Progenitor cell of endocrine pancreas (in vitro differentiated cells): Measurements from ENCODE around the gene NOP16. TPM values are rescaled to one million over a fixed set of nuclear protein-coding genes. Genes with fewer than 3 reads are reported as not detected.

Experiments used
- DNase-seq: peaks from one replicate; pipeline ENCODE4 v3.0.0; 2021; ENCODE audit warnings: low spot score; ENCODE audit not compliant: unreplicated experiment
- H3K27ac Mint-ChIP-seq: 2 replicates; pipeline ENCODE4 v1.8.0; 2021; ENCODE audit warnings: mild to moderate bottlenecking, moderate library complexity, mixed read lengths
- H3K27me3 Mint-ChIP-seq: 2 replicates; pipeline ENCODE4 v1.8.0; 2021; ENCODE audit warnings: mixed read lengths
- H3K36me3 Mint-ChIP-seq: 2 replicates; pipeline ENCODE4 v1.8.0; 2022; ENCODE audit warnings: mixed read lengths; ENCODE audit not compliant: insufficient read depth
- H3K4me1 Mint-ChIP-seq: 2 replicates; pipeline ENCODE4 v1.8.0; 2021; ENCODE audit warnings: low read depth, mixed read lengths
- H3K4me3 Mint-ChIP-seq: 2 replicates; pipeline ENCODE4 v1.8.0; 2021; ENCODE audit warnings: low read depth, mild to moderate bottlenecking, moderate library complexity, mixed read lengths
- H3K9me3 Mint-ChIP-seq: 2 replicates; pipeline ENCODE4 v1.8.0; 2021; ENCODE audit warnings: low read depth, mixed read lengths
- total RNA-seq: library from RNA; stranded (reverse); gene quantifications from 2 replicates; pipeline ENCODE4 v1.2.1, GENCODE V29; 2021
- TF ChIP-seq, protein P1 (sequence below): fragments of 200-600 bp; sonication (generic); IDR thresholded peaks from one replicate; pipeline ENCODE4 v1.5.0; 2021; ENCODE audit warnings: antibody characterized with exemption, mild to moderate bottlenecking; ENCODE audit not compliant: unreplicated experiment

Gene NOP16
- total RNA-seq, 1 donor from 2014 or later, result 21.9 TPM

- no peak for DNase-seq
- TF ChIP-seq, protein P1, sequence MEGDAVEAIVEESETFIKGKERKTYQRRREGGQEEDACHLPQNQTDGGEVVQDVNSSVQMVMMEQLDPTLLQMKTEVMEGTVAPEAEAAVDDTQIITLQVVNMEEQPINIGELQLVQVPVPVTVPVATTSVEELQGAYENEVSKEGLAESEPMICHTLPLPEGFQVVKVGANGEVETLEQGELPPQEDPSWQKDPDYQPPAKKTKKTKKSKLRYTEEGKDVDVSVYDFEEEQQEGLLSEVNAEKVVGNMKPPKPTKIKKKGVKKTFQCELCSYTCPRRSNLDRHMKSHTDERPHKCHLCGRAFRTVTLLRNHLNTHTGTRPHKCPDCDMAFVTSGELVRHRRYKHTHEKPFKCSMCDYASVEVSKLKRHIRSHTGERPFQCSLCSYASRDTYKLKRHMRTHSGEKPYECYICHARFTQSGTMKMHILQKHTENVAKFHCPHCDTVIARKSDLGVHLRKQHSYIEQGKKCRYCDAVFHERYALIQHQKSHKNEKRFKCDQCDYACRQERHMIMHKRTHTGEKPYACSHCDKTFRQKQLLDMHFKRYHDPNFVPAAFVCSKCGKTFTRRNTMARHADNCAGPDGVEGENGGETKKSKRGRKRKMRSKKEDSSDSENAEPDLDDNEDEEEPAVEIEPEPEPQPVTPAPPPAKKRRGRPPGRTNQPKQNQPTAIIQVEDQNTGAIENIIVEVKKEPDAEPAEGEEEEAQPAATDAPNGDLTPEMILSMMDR, result no peak
- no peak overlapping the region for H3K27ac Mint-ChIP-seq
- no peak overlapping the region for H3K4me3 Mint-ChIP-seq
- peaks cover 15% of the 10 kb centered on the region for H3K36me3 Mint-ChIP-seq
- H3K9me3 Mint-ChIP-seq, result no peaks in the 10 kb centered on the region
- H3K27me3 Mint-ChIP-seq, result peaks cover 10% of the 10 kb centered on the region
- H3K4me1 Mint-ChIP-seq, result no peaks in the 10 kb centered on the region
Measured at GRCh38 chr5:176369934-176370711, 18.3 kb downstream of the NOP16 start.

DNA sequence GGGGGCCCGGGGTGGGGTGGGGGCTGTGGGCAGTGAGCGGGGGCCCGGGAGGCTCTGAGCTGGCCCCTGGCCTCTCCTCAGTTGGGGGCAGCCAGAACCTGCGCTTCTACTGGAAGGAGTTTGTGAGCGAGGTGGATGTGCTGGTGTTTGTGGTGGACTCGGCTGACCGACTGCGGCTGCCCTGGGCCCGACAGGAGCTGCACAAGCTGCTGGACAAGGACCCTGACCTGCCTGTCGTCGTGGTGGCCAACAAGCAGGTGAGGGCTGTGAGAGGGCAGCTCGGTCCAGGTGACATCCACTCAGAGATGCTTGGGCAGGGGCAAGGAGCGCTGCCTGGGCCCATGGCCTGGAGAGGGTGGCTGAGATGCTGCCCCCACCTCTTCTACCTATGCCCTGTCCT, 19.7 kb downstream of the NOP16 start:
- TF ChIP-seq, protein P1, result no peak
- no peak overlapping the region for H3K27ac Mint-ChIP-seq
- H3K9me3 Mint-ChIP-seq, result no peaks in the 10 kb centered on the region
- H3K36me3 Mint-ChIP-seq, result peaks cover 15% of the 10 kb centered on the region
- no peak for DNase-seq
- no peaks in the 10 kb centered on the region for H3K4me1 Mint-ChIP-seq
- H3K4me3 Mint-ChIP-seq, result no peak overlapping the region
- H3K27me3 Mint-ChIP-seq, result peaks cover 19% of the 10 kb centered on the region

DNA sequence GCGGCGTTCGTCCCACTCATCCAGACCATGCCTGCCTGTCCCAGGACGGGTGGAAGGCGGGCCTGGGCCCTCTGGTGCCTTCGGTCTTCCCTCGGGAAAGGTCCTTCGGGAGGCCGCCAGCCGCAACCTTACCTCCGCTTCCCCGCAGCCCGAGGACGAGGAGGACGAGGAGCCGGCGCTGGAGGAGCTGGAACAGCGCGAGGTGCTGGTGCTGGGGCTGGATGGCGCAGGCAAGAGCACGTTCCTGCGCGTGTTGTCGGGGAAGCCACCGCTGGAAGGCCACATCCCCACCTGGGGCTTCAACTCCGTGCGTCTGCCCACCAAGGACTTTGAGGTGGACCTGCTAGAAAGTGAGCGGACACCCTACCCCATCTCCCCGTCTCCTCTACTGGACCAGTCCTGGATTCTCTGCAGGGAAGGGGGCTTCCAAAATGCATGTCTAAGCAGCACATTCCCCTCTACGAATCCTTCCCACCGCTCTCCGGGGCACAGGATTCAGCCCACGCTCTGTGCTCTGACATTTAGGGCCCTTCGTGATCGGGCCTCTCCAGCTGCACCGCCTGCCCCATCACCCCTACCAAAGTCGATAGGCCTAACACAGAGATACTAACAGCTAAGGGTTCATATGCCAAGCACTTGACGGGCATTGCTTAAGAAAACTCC, 22.0 kb downstream of the NOP16 start:
- no peaks in the 10 kb centered on the region for H3K4me1 Mint-ChIP-seq
- H3K27me3 Mint-ChIP-seq, result peaks cover 37% of the 10 kb centered on the region
- TF ChIP-seq, protein P1, result no peak
- no peak overlapping the region for H3K27ac Mint-ChIP-seq
- H3K4me3 Mint-ChIP-seq, result peak overlapping the region; percentile 72
- DNase-seq, result no peak
- no peaks in the 10 kb centered on the region for H3K9me3 Mint-ChIP-seq
- peaks cover 15% of the 10 kb centered on the region for H3K36me3 Mint-ChIP-seq

GRCh38 chr5:176365351-176366231, 22.8 kb downstream of the NOP16 start, which contains the start of gene ARL10:
Gene ARL10 (plus strand): TSS chr5:176365487. CDS start chr5:176365564, 77 bp downstream.
- peak within 1 kb of the TSS; percentile 72 for H3K4me3 Mint-ChIP-seq
- H3K36me3 Mint-ChIP-seq, result peaks cover 13% of the 10 kb centered on the region
- H3K4me1 Mint-ChIP-seq, result no peaks in the 10 kb centered on the region
- H3K27me3 Mint-ChIP-seq, result peaks cover 37% of the 10 kb centered on the region
- TF ChIP-seq, protein P1, result no peak
- H3K9me3 Mint-ChIP-seq, result no peaks in the 10 kb centered on the region
- peak; percentile 22 for DNase-seq
- peak within 1 kb of the TSS; percentile 29 for H3K27ac Mint-ChIP-seq
